Sigmoid colon (tissue), 4 donors: Measurements from ENCODE around the gene MYO5C.

Source experiments
- CTCF ChIP-seq, 4 experiments: fragments of 450-650 bp in 3 of 4; fragments of 200-600 bp in 1 of 4; IDR thresholded peaks; one replicate each; pipeline ENCODE4 v1.5.1; 2016 to 2019; ENCODE audit warnings: antibody characterized with exemption in 4 of 4, mild to moderate bottlenecking in 3 of 4, moderate library complexity in 2 of 4
- EP300 ChIP-seq, 4 donors: sonication (generic); formaldehyde crosslinking; IDR thresholded peaks; one replicate each; pipeline ENCODE4 v1.6.1; 2017; ENCODE audit warnings: antibody characterized with exemption in 4 of 4
- POLR2A ChIP-seq, 2 donors: fragments of 450-650 bp; IDR thresholded peaks; one replicate each; pipeline ENCODE4 v1.6.1; 2016; ENCODE audit warnings: antibody characterized with exemption in 2 of 2, mild to moderate bottlenecking in 2 of 2, moderate library complexity in 2 of 2
- POLR2AphosphoS5 ChIP-seq, 4 donors: sonication (generic); formaldehyde crosslinking; IDR thresholded peaks; one replicate each; pipeline ENCODE4 v1.6.1; 2017; ENCODE audit warnings: antibody characterized with exemption in 4 of 4

DNA sequence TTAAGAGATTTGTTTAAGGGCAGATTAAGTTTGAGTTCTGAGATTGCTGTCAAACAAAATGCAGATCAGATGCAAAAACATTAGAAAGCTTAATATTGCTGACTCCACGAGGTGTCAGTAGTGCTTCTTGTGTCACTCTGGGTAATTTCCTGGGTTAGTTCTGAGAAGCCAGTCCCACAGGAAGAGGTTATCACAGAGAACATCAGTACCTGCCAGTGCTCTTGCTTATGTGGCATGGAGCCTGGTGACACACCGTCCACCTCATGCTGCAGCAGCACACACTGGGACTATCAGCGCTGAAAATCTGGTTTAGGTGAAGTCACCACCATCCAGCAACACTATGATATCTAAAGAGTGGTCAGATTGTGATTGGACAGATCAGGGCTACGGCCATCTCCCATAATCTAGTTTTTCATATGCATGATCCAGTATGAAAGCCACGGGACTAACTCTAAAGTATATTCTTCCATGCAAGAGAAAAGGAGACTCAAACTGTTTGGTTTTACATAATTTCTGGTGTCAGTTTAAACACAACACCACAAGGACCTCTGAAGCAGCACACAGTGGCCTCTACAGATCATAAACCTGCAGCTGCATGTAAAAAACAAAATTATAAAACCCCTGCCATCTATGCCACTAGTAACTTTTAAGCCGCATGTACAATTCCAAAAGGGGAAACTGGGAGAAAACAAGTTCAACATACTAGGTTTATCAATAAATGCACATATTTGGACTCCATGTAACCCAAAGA lies 36.1 kb upstream of the MYO5C start:
- TF ChIP-seq CTCF (IDR thresholded peaks at IDR 0.05) (no peak), POLR2A (IDR thresholded peaks at IDR 0.05) (no peak), POLR2AphosphoS5 (IDR thresholded peaks at IDR 0.05) (no peak), EP300 (IDR thresholded peaks at IDR 0.05) (no peak)
